Sigmoid colon (tissue), 3 donors: ENCODE results near the gene FCRLB.

Experiments used
- POLR2A ChIP-seq, 2 donors: fragments of 450-650 bp; IDR thresholded peaks; one replicate each; pipeline ENCODE4 v1.6.1; 2016; ENCODE audit warnings: antibody characterized with exemption in 2 of 2, mild to moderate bottlenecking in 2 of 2, moderate library complexity in 2 of 2
- TF ChIP-seq, protein P1 (sequence below), 4 experiments: fragments of 450-650 bp in 3 of 4; fragments of 200-600 bp in 1 of 4; IDR thresholded peaks; one replicate each; pipeline ENCODE4 v1.5.1; 2016 to 2019; ENCODE audit warnings: antibody characterized with exemption in 4 of 4, mild to moderate bottlenecking in 3 of 4, moderate library complexity in 2 of 4

DNA sequence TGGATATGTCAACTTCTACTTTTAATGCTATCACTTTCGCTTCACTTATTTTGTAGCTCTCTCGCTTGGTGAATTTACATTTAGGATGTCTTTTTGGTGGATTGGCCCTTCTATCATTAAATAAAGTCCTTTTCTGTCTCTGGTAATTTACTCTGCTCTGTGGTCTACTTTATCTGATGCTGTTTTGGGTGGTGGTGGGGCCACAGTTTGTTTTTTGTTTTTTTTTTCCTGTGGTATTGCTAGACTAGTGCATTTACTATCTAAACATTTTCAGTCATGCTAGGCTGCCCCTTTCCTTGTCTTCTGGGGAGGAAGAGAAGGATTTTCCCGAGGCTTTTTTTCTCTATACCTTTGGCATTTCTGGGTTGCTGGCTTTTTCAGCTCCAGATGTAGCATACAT lies 32.4 kb upstream of the FCRLB start:
- TF ChIP-seq, protein P1, sequence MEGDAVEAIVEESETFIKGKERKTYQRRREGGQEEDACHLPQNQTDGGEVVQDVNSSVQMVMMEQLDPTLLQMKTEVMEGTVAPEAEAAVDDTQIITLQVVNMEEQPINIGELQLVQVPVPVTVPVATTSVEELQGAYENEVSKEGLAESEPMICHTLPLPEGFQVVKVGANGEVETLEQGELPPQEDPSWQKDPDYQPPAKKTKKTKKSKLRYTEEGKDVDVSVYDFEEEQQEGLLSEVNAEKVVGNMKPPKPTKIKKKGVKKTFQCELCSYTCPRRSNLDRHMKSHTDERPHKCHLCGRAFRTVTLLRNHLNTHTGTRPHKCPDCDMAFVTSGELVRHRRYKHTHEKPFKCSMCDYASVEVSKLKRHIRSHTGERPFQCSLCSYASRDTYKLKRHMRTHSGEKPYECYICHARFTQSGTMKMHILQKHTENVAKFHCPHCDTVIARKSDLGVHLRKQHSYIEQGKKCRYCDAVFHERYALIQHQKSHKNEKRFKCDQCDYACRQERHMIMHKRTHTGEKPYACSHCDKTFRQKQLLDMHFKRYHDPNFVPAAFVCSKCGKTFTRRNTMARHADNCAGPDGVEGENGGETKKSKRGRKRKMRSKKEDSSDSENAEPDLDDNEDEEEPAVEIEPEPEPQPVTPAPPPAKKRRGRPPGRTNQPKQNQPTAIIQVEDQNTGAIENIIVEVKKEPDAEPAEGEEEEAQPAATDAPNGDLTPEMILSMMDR (IDR thresholded peaks at IDR 0.05), result no peak
- TF ChIP-seq POLR2A (IDR thresholded peaks at IDR 0.05), result no peak
